K562 (cell line): Measurements from ENCODE around the gene TKTL1. TPM values are rescaled to one million over a fixed set of nuclear protein-coding genes. Genes with fewer than 3 reads are reported as not detected.

Experiments
- ATAC-seq: fragments of 200-7000 bp; cut with Tn5 transposase; 3 replicates; pipeline ENCODE4 v1.9.1; 2020; ENCODE audit warnings: moderate library complexity
- BruUV-seq: library from RNA; stranded (reverse); fragments of 400-500 nt; replicated peaks from 2 replicates; lab custom pipeline; 2021; lab: Mats Ljungman, UMichigan
- CTCF ChIA-PET: fragments of 300-600 bp; formaldehyde crosslinking; extraction: SDS; loops from one replicate; lab custom pipeline; 2021; ENCODE audit warnings: low intra/inter-chr PET ratio; lab: Yijun Ruan, JAX
- POLR2A ChIA-PET: fragments of 300-600, 350-650 bp; sonication (Branson Sonifier 250); formaldehyde crosslinking; extraction: SDS; loops from one replicate; lab custom pipeline; 2021; ENCODE audit warnings: antibody characterized with exemption, inconsistent platforms; lab: Yijun Ruan, JAX
- DNase-seq, 4 experiments: peaks; one replicate each; pipeline versions ENCODE4 v3.0.0 to v3.0.0-alpha.2; 2011 to 2018; ENCODE audit warnings: low spot score in 3 of 4, mixed read lengths in 3 of 4; ENCODE audit errors: extremely low read depth in 1 of 4
- FAIRE-seq: peaks from 2 replicates; lab custom pipeline; 2011; peaks lifted over from hg19 to GRCh38; lab: Jason Lieb, UNC
- H2AFZ ChIP-seq: 2 replicates; pipeline ENCODE4 v1.6.0; 2011; ENCODE audit warnings: low read depth, low read length, control low read depth, inconsistent platforms
- H3K27ac ChIP-seq: fragments of 200-600 bp; 3 replicates; pipeline ENCODE4 v1.8.0; 2011; ENCODE audit warnings: low read depth, mild to moderate bottlenecking, control low read depth, inconsistent platforms, low read length, moderate library complexity, mixed read lengths; ENCODE audit errors: extremely low read depth
- H3K27me3 ChIP-seq, 2 experiments: fragments of 300-600 bp in 1 of 2; 2 replicates in 1 of 2; 3 replicates in 1 of 2; pipeline versions ENCODE4 v1.6.0 to v1.8.0; 2011; ENCODE audit warnings: inconsistent platforms in 2 of 2, low read length in 2 of 2, mild to moderate bottlenecking in 1 of 2, mixed read lengths in 1 of 2, moderate library complexity in 1 of 2; ENCODE audit not compliant: control insufficient read depth in 2 of 2, insufficient read depth in 2 of 2
- H3K36me3 ChIP-seq: fragments of 300-600 bp; 3 replicates; pipeline ENCODE4 v1.8.0; 2011; ENCODE audit warnings: mild to moderate bottlenecking, low read length, inconsistent platforms; ENCODE audit not compliant: control insufficient read depth, insufficient read depth
- H3K4me1 ChIP-seq, 2 experiments: fragments of 200-600 bp in 1 of 2; replicated peaks in 1 of 2; 2 replicates in 1 of 2; 3 replicates in 1 of 2; pipeline versions ENCODE4 v1.5.1 to v1.8.0; 2011; ENCODE audit warnings: inconsistent platforms in 2 of 2, low read length in 2 of 2, mild to moderate bottlenecking in 1 of 2, mixed read lengths in 1 of 2, moderate library complexity in 1 of 2; ENCODE audit not compliant: control insufficient read depth in 2 of 2, insufficient read depth in 2 of 2
- H3K4me2 ChIP-seq: 2 replicates; pipeline ENCODE4 v1.6.1; 2011; ENCODE audit warnings: low read length, control low read depth, inconsistent platforms, mixed read lengths; ENCODE audit not compliant: insufficient read depth
- H3K4me3 ChIP-seq: fragments of 200-600 bp; sonication (generic), shearing (Covaris generic); 2 replicates; pipeline ENCODE4 v1.5.1; 2016; ENCODE audit warnings: control low read depth, inconsistent platforms
- H3K79me2 ChIP-seq: fragments of 200-600 bp; 3 replicates; pipeline ENCODE4 v1.8.0; 2011; ENCODE audit warnings: low read length, inconsistent platforms; ENCODE audit not compliant: control insufficient read depth, insufficient read depth
- H3K9ac ChIP-seq, 2 experiments: 2 replicates each; pipeline versions ENCODE4 v1.6.0 to v1.6.1; 2011; ENCODE audit warnings: low read depth in 2 of 2, low read length in 2 of 2, control low read depth in 1 of 2, inconsistent platforms in 1 of 2, mild to moderate bottlenecking in 1 of 2, mixed read lengths in 1 of 2; ENCODE audit not compliant: insufficient read depth in 1 of 2
- H3K9me1 ChIP-seq: one replicate; pipeline ENCODE4 v1.6.0; 2011; ENCODE audit warnings: inconsistent platforms, mild to moderate bottlenecking, low read length, moderate library complexity; ENCODE audit not compliant: control insufficient read depth, insufficient read depth
- H3K9me3 ChIP-seq: replicated peaks from 2 replicates; pipeline ENCODE4 v1.5.1; 2011; ENCODE audit warnings: low read depth, low read length, inconsistent platforms; ENCODE audit not compliant: control insufficient read depth, insufficient read depth
- H4K20me1 ChIP-seq: replicated peaks from 2 replicates; pipeline ENCODE4 v1.6.1; 2011; ENCODE audit warnings: low read length, inconsistent platforms, mixed read lengths; ENCODE audit not compliant: control insufficient read depth, insufficient read depth
- PPARD ChIP-seq: fragments of 250-450 bp; sonication (Bioruptor Pico); IDR thresholded peaks from 2 replicates; pipeline ENCODE4 v1.8.0; 2022; ENCODE audit warnings: inconsistent platforms, mild to moderate bottlenecking, moderate library complexity
- SUPT5H ChIP-seq: fragments of 450-650 bp; IDR thresholded peaks from 2 replicates; pipeline ENCODE4 v1.6.1; 2016
- USF1 ChIP-seq: sonication (generic); formaldehyde crosslinking; IDR thresholded peaks from 2 replicates; pipeline ENCODE4 v1.9.0; 2022; ENCODE audit warnings: mild to moderate bottlenecking, missing genetic modification reagents
- WGBS: fragments of 100-300 bp; shearing (Covaris generic); methylation state at CpG from one replicate; pipeline ENCODE4 v1.1.6; 2016; ENCODE audit warnings: low coverage, mixed read lengths; ENCODE audit not compliant: insufficient coverage; ENCODE audit errors: missing lambda C conversion rate; 5-methylcytosine and 5-hydroxymethylcytosine counted together
- in situ Hi-C: fragments of 300-500 bp; cut with MboI; formaldehyde crosslinking; loops from 4 replicates; pipeline ENCODE4 v1.15.0; 2018; ENCODE audit warnings: inconsistent platforms, mixed read lengths
- intact Hi-C: fragments of 100-400 bp; cut with micrococcal nuclease; formaldehyde crosslinking; loops from 2 replicates; pipeline ENCODE4 v1.14.2; 2022
- polyA plus RNA-seq, 8 experiments: library from polyadenylated mRNA; depleted of rRNA in 4 of 8; stranded (reverse) in 5 of 8; unstranded in 3 of 8; fragments of >200 nt; fragmentation: Nextera tagmentation in 2 of 8; fragmentation: Illumina TruSeq in 1 of 8; extraction: Ambion mirVana in 2 of 8; extraction: Trizol in 1 of 8; gene quantifications; 2 replicates each; pipeline versions ENCODE4 v1.2.1 to v1.2.3, GENCODE V29; 2011 to 2014; ENCODE audit warnings: inconsistent platforms in 1 of 8, missing spikeins in 1 of 8
- total RNA-seq, 7 experiments: library from RNA; depleted of rRNA in 6 of 7; stranded (reverse); fragments of >200 nt in 6 of 7; fragmentation: Illumina TruSeq in 2 of 7; extraction: Trizol in 2 of 7; gene quantifications; 2 replicates each; pipeline versions ENCODE4 v1.2.1 to v1.2.3, GENCODE V29; 2011 to 2021; ENCODE audit warnings: low replicate concordance in 1 of 7

TKTL1 gene
- total and polyA plus RNA-seq, 9 of the 15 experiments (the other 6 are each of a cell fraction or from before 2014, with no cell fraction given) = 0.18 to 0.71 (median 0.38) TPM

DNA sequence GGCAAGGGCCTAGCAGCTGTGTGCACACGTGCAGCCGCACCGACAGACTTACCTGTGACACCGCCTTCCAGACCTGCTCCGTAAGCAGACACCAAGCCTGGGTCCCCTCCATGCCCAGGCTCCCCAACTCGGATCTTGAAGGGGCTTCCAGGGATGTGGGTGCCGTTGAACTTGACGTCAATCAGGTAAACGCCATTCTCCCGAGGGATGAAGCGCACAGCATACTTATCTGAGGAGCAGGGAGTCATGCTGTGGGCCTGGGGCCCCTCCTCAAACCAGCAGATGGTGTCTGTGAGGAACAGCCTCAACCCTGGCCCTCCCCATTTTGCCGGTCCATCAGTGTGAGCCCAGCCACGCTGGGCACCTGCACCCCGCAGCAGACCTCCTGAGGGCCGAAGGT, 54.4 kb downstream of the TKTL1 start:
- POLR2A ChIA-PET = interaction anchor here (1.4 kb wide), 1 partner anchor 15 kb away, joined by 3 read pairs; no protein-coding TSS in a partner anchor
- Histone ChIP-seq H3K27ac (no peak overlapping the region), H3K9ac (peak overlapping the region in 1 of 2 experiments; percentile 4; a peak in 1 of 4 replicates), H2AFZ (no peak overlapping the region), H3K4me1 (peaks cover 3 to 50% of the 10 kb centered on the region in 2 experiments; a peak in 3 of 5 replicates), H3K9me3 (no peaks in the 10 kb centered on the region), H4K20me1 (peaks cover 13% of the 10 kb centered on the region), H3K9me1 (no peaks in the 10 kb centered on the region), H3K79me2 (no peaks in the 10 kb centered on the region), H3K4me3 (no peak overlapping the region), H3K36me3 (peaks cover 69% of the 10 kb centered on the region; the same call in 2 of the 3 replicates), H3K4me2 (no peak overlapping the region), H3K27me3 (no peaks in the 10 kb centered on the region)
- CTCF ChIA-PET = no interaction called here
- intact Hi-C loops (no loop called here), in situ Hi-C loops (no loop called here)
- ATAC-seq = no peak
- FAIRE-seq = no peak
- no peak for DNase-seq
- 83% methylated on average over 14 of the region's 15 CpGs for WGBS
- BruUV-seq = no TSS peak
- TF ChIP-seq PPARD (CRISPR knock-in tag) (no peak), USF1 (CRISPR knock-in tag) (no peak), SUPT5H (0 out of 2 replicates have a peak, but pooled peaks have one; percentile 9)
